H9 (cell line): ENCODE measurements around the gene FAM180A. TPM values are rescaled to one million over a fixed set of nuclear protein-coding genes. Genes with fewer than 3 reads are reported as not detected.

Experiments
- DNase-seq: peaks from one replicate; pipeline ENCODE4 v3.0.0-alpha.2; 2017
- H2AFZ ChIP-seq: one replicate; pipeline ENCODE4 v1.6.1; 2013; ENCODE audit warnings: mild to moderate bottlenecking, low read length, control low read depth, moderate library complexity
- H2AK5ac ChIP-seq: 2 replicates; pipeline ENCODE4 v1.6.1; 2013; ENCODE audit warnings: low read length, control low read depth, mixed read lengths; ENCODE audit not compliant: insufficient read length
- H2BK120ac ChIP-seq: one replicate; pipeline ENCODE4 v1.6.1; 2013; ENCODE audit warnings: low read depth, mild to moderate bottlenecking, low read length, control low read depth, inconsistent platforms; ENCODE audit not compliant: poor library complexity, severe bottlenecking
- H2BK12ac ChIP-seq: 2 replicates; pipeline ENCODE4 v1.6.1; 2013; ENCODE audit warnings: low read length, control low read depth, mixed read lengths, low read depth; ENCODE audit not compliant: insufficient read length
- H2BK15ac ChIP-seq: 2 replicates; pipeline ENCODE4 v1.6.1; 2013; ENCODE audit warnings: low read depth, low read length, control low read depth
- H2BK20ac ChIP-seq: one replicate; pipeline ENCODE4 v1.6.1; 2013; ENCODE audit warnings: low read depth, mild to moderate bottlenecking, low read length, control low read depth, inconsistent platforms; ENCODE audit not compliant: poor library complexity, severe bottlenecking
- H2BK5ac ChIP-seq: 2 replicates; pipeline ENCODE4 v1.6.1; 2013; ENCODE audit warnings: low read length, control low read depth, mixed read lengths; ENCODE audit not compliant: insufficient read length
- H3K14ac ChIP-seq: 2 replicates; pipeline ENCODE4 v1.6.1; 2013; ENCODE audit warnings: low read length, control low read depth; ENCODE audit not compliant: insufficient read depth
- H3K18ac ChIP-seq: 2 replicates; pipeline ENCODE4 v1.6.1; 2013; ENCODE audit warnings: low read depth, mild to moderate bottlenecking, mixed read lengths, low read length, control low read depth; ENCODE audit not compliant: insufficient read length
- H3K23ac ChIP-seq: 2 replicates; pipeline ENCODE4 v1.6.1; 2013; ENCODE audit warnings: low read length, control low read depth, mixed read lengths, low read depth; ENCODE audit not compliant: insufficient read length
- H3K23me2 ChIP-seq: 2 replicates; pipeline ENCODE4 v1.6.1; 2013; ENCODE audit warnings: low read depth, mild to moderate bottlenecking, mixed read lengths, low read length, control low read depth; ENCODE audit not compliant: insufficient read length, poor library complexity, severe bottlenecking
- H3K27ac ChIP-seq: 2 replicates; pipeline ENCODE4 v1.5.1; 2013; ENCODE audit warnings: low read length, control low read depth, mixed read lengths, low read depth; ENCODE audit not compliant: insufficient read length
- H3K27me3 ChIP-seq: 2 replicates; pipeline ENCODE4 v1.6.1; 2013; ENCODE audit warnings: low read length, control low read depth, inconsistent platforms; ENCODE audit not compliant: insufficient read depth
- H3K4ac ChIP-seq: 2 replicates; pipeline ENCODE4 v1.6.1; 2013; ENCODE audit warnings: low read depth, mild to moderate bottlenecking, control low read depth, inconsistent platforms, low read length, moderate library complexity
- H3K4me1 ChIP-seq: 2 replicates; pipeline ENCODE4 v1.6.1; 2013; ENCODE audit warnings: low read length, control low read depth, inconsistent platforms; ENCODE audit not compliant: insufficient read depth
- H3K4me2 ChIP-seq: 2 replicates; pipeline ENCODE4 v1.6.1; 2013; ENCODE audit warnings: low read length, control low read depth, mixed read lengths; ENCODE audit not compliant: insufficient read length, insufficient read depth
- H3K56ac ChIP-seq: 2 replicates; pipeline ENCODE4 v1.6.1; 2013; ENCODE audit warnings: low read depth, mild to moderate bottlenecking, mixed read lengths, low read length, control low read depth; ENCODE audit not compliant: insufficient read length
- H3K79me1 ChIP-seq: 2 replicates; pipeline ENCODE4 v1.6.1; 2013; ENCODE audit warnings: low read depth, mild to moderate bottlenecking, moderate library complexity, low read length, control low read depth, inconsistent platforms; ENCODE audit not compliant: insufficient read depth, poor library complexity, severe bottlenecking
- H3K79me2 ChIP-seq: 2 replicates; pipeline ENCODE4 v1.6.1; 2013; ENCODE audit warnings: low read length, control low read depth, inconsistent platforms; ENCODE audit not compliant: insufficient read depth
- H3K9ac ChIP-seq: 2 replicates; pipeline ENCODE4 v1.6.1; 2013; ENCODE audit warnings: low read length, control low read depth, mixed read lengths; ENCODE audit not compliant: insufficient read length; ENCODE audit errors: extremely low read depth
- H3K9me3 ChIP-seq: one replicate; pipeline ENCODE4 v1.6.1; 2013; ENCODE audit warnings: low read depth, low read length, inconsistent platforms; ENCODE audit not compliant: control insufficient read depth
- H3T11ph ChIP-seq: one replicate; pipeline ENCODE4 v1.6.1; 2013; ENCODE audit warnings: mild to moderate bottlenecking, low read length, control low read depth, inconsistent platforms
- H4K20me1 ChIP-seq: one replicate; pipeline ENCODE4 v1.6.1; 2013; ENCODE audit not compliant: control insufficient read depth, insufficient read length, insufficient read depth
- H4K5ac ChIP-seq: 2 replicates; pipeline ENCODE4 v1.6.1; 2013; ENCODE audit warnings: low read depth, mild to moderate bottlenecking, mixed read lengths, low read length, control low read depth; ENCODE audit not compliant: insufficient read length
- H4K8ac ChIP-seq: replicated peaks from 2 replicates; pipeline ENCODE4 v1.6.1; 2013; ENCODE audit warnings: low read length, control low read depth, mixed read lengths, low read depth; ENCODE audit not compliant: insufficient read length
- H4K91ac ChIP-seq: 2 replicates; pipeline ENCODE4 v1.6.1; 2013; ENCODE audit warnings: low read depth, mild to moderate bottlenecking, moderate library complexity, mixed read lengths, low read length, control low read depth; ENCODE audit not compliant: insufficient read length
- H3K27ac Mint-ChIP-seq, 3 experiments: 2 replicates in 2 of 3; 3 replicates in 1 of 3; pipeline ENCODE4 v1.8.0; 2020 to 2021; ENCODE audit warnings: mixed read lengths in 3 of 3, mild to moderate bottlenecking in 1 of 3, moderate library complexity in 1 of 3
- H3K27me3 Mint-ChIP-seq: 2 replicates; pipeline ENCODE4 v1.8.0; 2021; ENCODE audit warnings: low read depth, mild to moderate bottlenecking, moderate library complexity, mixed read lengths
- H3K36me3 Mint-ChIP-seq, 3 experiments: 2 replicates in 2 of 3; 3 replicates in 1 of 3; pipeline ENCODE4 v1.8.0; 2020 to 2021; ENCODE audit warnings: low read depth in 3 of 3, mixed read lengths in 3 of 3; ENCODE audit not compliant: insufficient read depth in 1 of 3
- H3K4me1 Mint-ChIP-seq, 2 experiments: 2 replicates each; pipeline ENCODE4 v1.8.0; 2020; ENCODE audit warnings: mixed read lengths in 2 of 2
- H3K4me3 Mint-ChIP-seq, 2 experiments: 2 replicates in 1 of 2; 3 replicates in 1 of 2; pipeline ENCODE4 v1.8.0; 2020 to 2021; ENCODE audit warnings: mild to moderate bottlenecking in 2 of 2, mixed read lengths in 2 of 2, moderate library complexity in 1 of 2
- H3K9me3 Mint-ChIP-seq, 2 experiments: 2 replicates in 1 of 2; 3 replicates in 1 of 2; pipeline ENCODE4 v1.8.0; 2020; ENCODE audit warnings: mild to moderate bottlenecking in 2 of 2, mixed read lengths in 2 of 2, moderate library complexity in 1 of 2
- CTCF ChIP-seq: fragments of 200-600 bp; sonication (generic); conservative IDR thresholded peaks from 3 replicates; pipeline ENCODE4 v1.8.0; 2021; ENCODE audit warnings: antibody characterized with exemption, mild to moderate bottlenecking
- WGBS: extraction: QIAGEN DNeasy Blood & Tissue Kit; methylation state at CpG from one replicate; pipeline ENCODE4 v1.1.7; 2013; ENCODE audit warnings: missing lambda C conversion rate, low lambda C conversion rate, mixed read lengths; ENCODE audit not compliant: insufficient read length; ENCODE audit errors: extremely low coverage; 5-methylcytosine and 5-hydroxymethylcytosine counted together
- total RNA-seq: library from RNA; stranded (reverse); gene quantifications from 2 replicates; pipeline ENCODE4 v1.2.1, GENCODE V29; 2021

The FAM180A gene
- total RNA-seq, 1 experiment from 2014 or later = not detected

DNA sequence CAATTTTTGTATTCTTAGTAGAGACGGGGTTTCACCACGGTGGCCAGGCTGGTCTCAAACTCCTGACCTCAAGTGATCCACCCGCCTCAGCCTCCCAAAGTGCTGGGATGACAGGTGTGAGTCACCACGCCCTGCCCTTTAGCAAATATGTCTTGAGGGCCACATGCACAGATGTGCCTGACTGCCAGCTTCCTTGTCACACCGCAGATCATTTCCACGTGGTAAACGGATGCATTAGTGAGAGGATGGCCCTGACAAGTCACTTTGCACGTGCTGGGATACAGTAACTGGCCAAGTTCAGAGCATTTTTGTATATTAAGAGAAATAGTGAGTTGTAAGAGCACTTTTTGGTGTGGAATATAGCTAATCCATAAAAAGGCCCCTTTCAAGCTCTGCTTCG is 44.3 kb upstream of the FAM180A start:
- no peak for TF ChIP-seq CTCF
- H3K4me3 Mint-ChIP-seq = no peak overlapping the region

More for the DNA sequence above, 44.3 kb upstream of the FAM180A start:
- Mint-ChIP-seq H3K4me1 (peaks cover 0 to 6% of the 10 kb centered on the region in 2 experiments; a peak in 2 of 4 replicates), H3K9me3 (peaks cover 0 to 3% of the 10 kb centered on the region in 2 experiments; a peak in 1 of 5 replicates), H3K27ac (no peak overlapping the region), H3K27me3 (no peaks in the 10 kb centered on the region), H3K36me3 (0 out of 7 replicates have a peak, but pooled peaks cover 0 to 6% (median 0%) of the 10 kb centered on the region in 3 experiments)
- WGBS = no CpG with 5 or more reads among the region's 9 CpGs
- no peak overlapping the region for H4K91ac ChIP-seq
- H4K20me1 ChIP-seq = no peaks in the 10 kb centered on the region
- no peak overlapping the region for H4K5ac ChIP-seq
- H2BK5ac ChIP-seq = no peak overlapping the region
- no peaks in the 10 kb centered on the region for H3K23me2 ChIP-seq
- no peak overlapping the region for H3T11ph ChIP-seq
- DNase-seq = no peak
- no peak overlapping the region for H2AFZ ChIP-seq
- no peak overlapping the region for H2AK5ac ChIP-seq
- H3K9me3 ChIP-seq = no peaks in the 10 kb centered on the region
- H2BK15ac ChIP-seq = no peak overlapping the region
- no peaks in the 10 kb centered on the region for H3K27me3 ChIP-seq
- H3K4me2 ChIP-seq = no peak overlapping the region
- no peak overlapping the region for H3K23ac ChIP-seq
- no peak overlapping the region for H3K18ac ChIP-seq
- no peak overlapping the region for H3K14ac ChIP-seq
- no peaks in the 10 kb centered on the region for H3K4me1 ChIP-seq
- H4K8ac ChIP-seq = no peak overlapping the region
- H2BK20ac ChIP-seq = no peak overlapping the region
- no peak overlapping the region for H2BK120ac ChIP-seq
- no peak overlapping the region for H3K27ac ChIP-seq
- H3K79me2 ChIP-seq = no peaks in the 10 kb centered on the region
- H3K79me1 ChIP-seq = no peaks in the 10 kb centered on the region
- no peak overlapping the region for H3K4ac ChIP-seq
- H2BK12ac ChIP-seq = no peak overlapping the region
- H3K56ac ChIP-seq = no peak overlapping the region
- H3K9ac ChIP-seq = no peak overlapping the region
